HepG2 (cell line): ENCODE measurements around the gene ARL3. TPM values are rescaled to one million over a fixed set of nuclear protein-coding genes. Genes with fewer than 3 reads are reported as not detected.

Experiments used
- CBX2 ChIP-seq, 2 experiments: fragments of 200-600 bp in 1 of 2; sonication (generic); formaldehyde crosslinking in 1 of 2; IDR thresholded peaks; 2 replicates each; pipeline versions ENCODE4 v1.7.0 to v1.8.1; 2018 to 2022; ENCODE audit warnings: low read depth in 2 of 2, low read length in 1 of 2, mild to moderate bottlenecking in 1 of 2, missing genetic modification reagents in 1 of 2
- CHD2 ChIP-seq: IDR thresholded peaks from 2 replicates; pipeline ENCODE4 v1.6.1; 2011; ENCODE audit warnings: low read depth, low read length, improper control_type of control experiment
- EZH2 ChIP-seq: conservative IDR thresholded peaks from 2 replicates; pipeline ENCODE4 v1.6.1; 2012; ENCODE audit warnings: mild to moderate bottlenecking, low read depth, low read length, moderate library complexity
- MEIS1 ChIP-seq: sonication (generic); formaldehyde crosslinking; IDR thresholded peaks from 2 replicates; pipeline ENCODE4 v1.9.0; 2021; ENCODE audit warnings: mild to moderate bottlenecking, missing genetic modification reagents, moderate library complexity, borderline replicate concordance
- NCOA1 ChIP-seq: sonication (generic); formaldehyde crosslinking; IDR thresholded peaks from 2 replicates; pipeline ENCODE4 v1.9.0; 2021; ENCODE audit warnings: missing genetic modification reagents
- NCOA2 ChIP-seq: sonication (generic); formaldehyde crosslinking; IDR thresholded peaks from 2 replicates; pipeline ENCODE4 v1.8.0; 2022; ENCODE audit warnings: inconsistent platforms
- POLR2AphosphoS5 ChIP-seq: IDR thresholded peaks from 2 replicates; pipeline ENCODE4 v1.6.1; 2012; ENCODE audit warnings: low read depth, low read length
- ZEB1 ChIP-seq: IDR thresholded peaks from 2 replicates; pipeline ENCODE4 v1.6.1; 2012; ENCODE audit warnings: mild to moderate bottlenecking, low read depth, inconsistent platforms; ENCODE audit not compliant: insufficient replicate concordance
- ZKSCAN8 ChIP-seq: IDR thresholded peaks from 2 replicates; pipeline ENCODE4 v1.6.1; 2016; ENCODE audit warnings: borderline replicate concordance, missing genetic modification reagents, missing compliant biosample characterization
- ZNF17 ChIP-seq: sonication (generic); formaldehyde crosslinking; IDR thresholded peaks from 2 replicates; pipeline ENCODE4 v1.5.0; 2020; ENCODE audit warnings: mild to moderate bottlenecking, missing genetic modification reagents
- ZNF256 ChIP-seq: sonication (generic); formaldehyde crosslinking; conservative IDR thresholded peaks from 2 replicates; pipeline ENCODE4 v1.4.0; 2020; ENCODE audit warnings: missing genetic modification reagents
- ZNF530 ChIP-seq: sonication (generic); formaldehyde crosslinking; IDR thresholded peaks from 2 replicates; pipeline ENCODE4 v1.5.0; 2020; ENCODE audit warnings: low read depth, mild to moderate bottlenecking, missing genetic modification reagents
- ZSCAN31 ChIP-seq: sonication (generic); formaldehyde crosslinking; IDR thresholded peaks from 2 replicates; pipeline ENCODE4 v1.5.0; 2020; ENCODE audit warnings: low read depth, mild to moderate bottlenecking, missing genetic modification reagents
- polyA plus RNA-seq, 8 experiments: library from polyadenylated mRNA; depleted of rRNA in 3 of 8; stranded (reverse) in 7 of 8; unstranded in 1 of 8; fragments of >200 nt; fragmentation: Illumina TruSeq in 4 of 8; extraction: Trizol in 4 of 8; gene quantifications; 2 replicates each; pipeline versions ENCODE4 v1.2.1 to v1.2.3, GENCODE V29; 2011 to 2016; ENCODE audit warnings: low read depth in 4 of 8, missing spikeins in 1 of 8, mixed read lengths in 1 of 8; ENCODE audit not compliant: insufficient read depth in 1 of 8
- total RNA-seq, 5 experiments: library from RNA; depleted of rRNA; stranded (reverse); fragments of >200 nt; fragmentation: Illumina TruSeq; extraction: Trizol; gene quantifications; 2 replicates each; pipeline ENCODE4 v1.2.3, GENCODE V29; 2016; ENCODE audit warnings: low read depth in 1 of 5
- TF ChIP-seq, protein P1 (sequence below): sonication (generic); formaldehyde crosslinking; IDR thresholded peaks from 2 replicates; pipeline ENCODE4 v1.4.0; 2020; ENCODE audit warnings: low read depth, mild to moderate bottlenecking, missing genetic modification reagents
- TF ChIP-seq, protein P2 (sequence below): sonication (generic); formaldehyde crosslinking; conservative IDR thresholded peaks from 2 replicates; pipeline ENCODE4 v1.8.0; 2022; ENCODE audit warnings: mild to moderate bottlenecking, moderate library complexity, missing genetic modification reagents
- TF ChIP-seq, protein P3 (sequence below): sonication (generic); formaldehyde crosslinking; IDR thresholded peaks from 2 replicates; pipeline ENCODE4 v1.4.0; 2020; ENCODE audit warnings: missing genetic modification reagents
- TF ChIP-seq, protein P4 (sequence below): sonication (generic); formaldehyde crosslinking; IDR thresholded peaks from 2 replicates; pipeline ENCODE4 v1.5.1; 2020; ENCODE audit warnings: mild to moderate bottlenecking, moderate library complexity, missing genetic modification reagents
- TF ChIP-seq, protein P5 (sequence below): sonication (generic); formaldehyde crosslinking; IDR thresholded peaks from 2 replicates; pipeline ENCODE4 v1.5.0; 2020; ENCODE audit warnings: missing genetic modification reagents
- TF ChIP-seq, protein P6 (sequence below): sonication (generic); IDR thresholded peaks from 2 replicates; pipeline ENCODE4 v1.6.1; 2016; ENCODE audit warnings: low read depth, borderline replicate concordance

Gene ARL3
- total and polyA plus RNA-seq, 2 of the 13 experiments (the other 11 are each of a cell fraction or from before 2014, with no cell fraction given) = 5.2 to 6.6 TPM

DNA sequence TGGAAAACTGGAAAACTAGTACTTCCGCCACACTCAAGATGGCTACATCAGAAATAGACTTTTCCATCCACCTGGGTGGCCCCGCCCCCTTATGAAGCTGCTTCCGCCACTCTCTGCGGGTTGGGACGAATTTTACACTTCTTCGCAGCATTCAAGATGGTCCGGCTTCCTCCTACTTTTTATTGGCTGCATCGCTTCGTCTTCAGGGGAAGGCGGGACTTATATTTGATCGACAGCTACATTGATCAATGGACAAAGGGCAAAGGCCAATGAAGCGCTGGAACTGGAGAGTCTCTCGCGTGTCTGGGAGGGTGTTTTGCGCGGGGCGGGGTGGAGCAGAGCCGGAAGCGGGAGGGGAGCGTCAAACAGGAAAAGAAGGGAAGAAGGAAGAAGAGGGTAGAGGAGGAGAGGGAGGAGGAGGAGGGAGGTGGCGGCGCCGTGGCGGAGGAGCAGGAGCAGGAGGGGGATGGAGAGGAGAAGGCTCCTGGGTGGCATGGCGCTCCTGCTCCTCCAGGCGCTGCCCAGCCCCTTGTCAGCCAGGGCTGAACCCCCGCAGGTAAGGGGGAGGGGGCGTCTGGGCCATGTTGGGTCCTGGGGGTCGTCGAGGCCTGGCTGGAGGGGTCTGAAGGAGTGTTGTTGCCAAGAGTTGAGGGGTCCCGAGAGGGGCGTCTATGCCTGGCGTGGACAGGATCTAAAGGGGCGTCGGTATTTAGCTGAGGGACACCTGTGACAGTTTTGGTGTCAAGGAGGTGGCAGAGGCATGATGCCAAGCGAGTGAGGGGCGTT is 29.6 kb upstream of the ARL3 start, which contains the start of gene WBP1L (continued):
- TF ChIP-seq, protein P1, sequence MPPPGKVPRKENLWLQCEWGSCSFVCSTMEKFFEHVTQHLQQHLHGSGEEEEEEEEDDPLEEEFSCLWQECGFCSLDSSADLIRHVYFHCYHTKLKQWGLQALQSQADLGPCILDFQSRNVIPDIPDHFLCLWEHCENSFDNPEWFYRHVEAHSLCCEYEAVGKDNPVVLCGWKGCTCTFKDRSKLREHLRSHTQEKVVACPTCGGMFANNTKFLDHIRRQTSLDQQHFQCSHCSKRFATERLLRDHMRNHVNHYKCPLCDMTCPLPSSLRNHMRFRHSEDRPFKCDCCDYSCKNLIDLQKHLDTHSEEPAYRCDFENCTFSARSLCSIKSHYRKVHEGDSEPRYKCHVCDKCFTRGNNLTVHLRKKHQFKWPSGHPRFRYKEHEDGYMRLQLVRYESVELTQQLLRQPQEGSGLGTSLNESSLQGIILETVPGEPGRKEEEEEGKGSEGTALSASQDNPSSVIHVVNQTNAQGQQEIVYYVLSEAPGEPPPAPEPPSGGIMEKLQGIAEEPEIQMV = no peak
- TF ChIP-seq, protein P2, sequence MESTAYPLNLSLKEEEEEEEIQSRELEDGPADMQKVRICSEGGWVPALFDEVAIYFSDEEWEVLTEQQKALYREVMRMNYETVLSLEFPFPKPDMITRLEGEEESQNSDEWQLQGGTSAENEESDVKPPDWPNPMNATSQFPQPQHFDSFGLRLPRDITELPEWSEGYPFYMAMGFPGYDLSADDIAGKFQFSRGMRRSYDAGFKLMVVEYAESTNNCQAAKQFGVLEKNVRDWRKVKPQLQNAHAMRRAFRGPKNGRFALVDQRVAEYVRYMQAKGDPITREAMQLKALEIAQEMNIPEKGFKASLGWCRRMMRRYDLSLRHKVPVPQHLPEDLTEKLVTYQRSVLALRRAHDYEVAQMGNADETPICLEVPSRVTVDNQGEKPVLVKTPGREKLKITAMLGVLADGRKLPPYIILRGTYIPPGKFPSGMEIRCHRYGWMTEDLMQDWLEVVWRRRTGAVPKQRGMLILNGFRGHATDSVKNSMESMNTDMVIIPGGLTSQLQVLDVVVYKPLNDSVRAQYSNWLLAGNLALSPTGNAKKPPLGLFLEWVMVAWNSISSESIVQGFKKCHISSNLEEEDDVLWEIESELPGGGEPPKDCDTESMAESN (CRISPR knock-in tag) = no peak
- TF ChIP-seq CHD2 = peak; percentile 82
- TF ChIP-seq POLR2AphosphoS5 = peak; percentile 64
- TF ChIP-seq ZNF17 (CRISPR knock-in tag) = no peak
- TF ChIP-seq ZNF256 = no peak
- no peak for TF ChIP-seq MEIS1 (CRISPR knock-in tag)
- 0 out of 2 replicates have a peak, but pooled peaks have one; percentile 23 for TF ChIP-seq NCOA2
- no peak; the same call in 1 of the 2 replicates for TF ChIP-seq ZSCAN31
- 0 out of 2 replicates have a peak, but pooled peaks have one; percentile 31 for TF ChIP-seq NCOA1 (CRISPR knock-in tag)
- TF ChIP-seq, protein P3, sequence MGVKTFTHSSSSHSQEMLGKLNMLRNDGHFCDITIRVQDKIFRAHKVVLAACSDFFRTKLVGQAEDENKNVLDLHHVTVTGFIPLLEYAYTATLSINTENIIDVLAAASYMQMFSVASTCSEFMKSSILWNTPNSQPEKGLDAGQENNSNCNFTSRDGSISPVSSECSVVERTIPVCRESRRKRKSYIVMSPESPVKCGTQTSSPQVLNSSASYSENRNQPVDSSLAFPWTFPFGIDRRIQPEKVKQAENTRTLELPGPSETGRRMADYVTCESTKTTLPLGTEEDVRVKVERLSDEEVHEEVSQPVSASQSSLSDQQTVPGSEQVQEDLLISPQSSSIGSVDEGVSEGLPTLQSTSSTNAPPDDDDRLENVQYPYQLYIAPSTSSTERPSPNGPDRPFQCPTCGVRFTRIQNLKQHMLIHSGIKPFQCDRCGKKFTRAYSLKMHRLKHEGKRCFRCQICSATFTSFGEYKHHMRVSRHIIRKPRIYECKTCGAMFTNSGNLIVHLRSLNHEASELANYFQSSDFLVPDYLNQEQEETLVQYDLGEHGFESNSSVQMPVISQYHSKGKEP = no peak
- TF ChIP-seq, protein P4, sequence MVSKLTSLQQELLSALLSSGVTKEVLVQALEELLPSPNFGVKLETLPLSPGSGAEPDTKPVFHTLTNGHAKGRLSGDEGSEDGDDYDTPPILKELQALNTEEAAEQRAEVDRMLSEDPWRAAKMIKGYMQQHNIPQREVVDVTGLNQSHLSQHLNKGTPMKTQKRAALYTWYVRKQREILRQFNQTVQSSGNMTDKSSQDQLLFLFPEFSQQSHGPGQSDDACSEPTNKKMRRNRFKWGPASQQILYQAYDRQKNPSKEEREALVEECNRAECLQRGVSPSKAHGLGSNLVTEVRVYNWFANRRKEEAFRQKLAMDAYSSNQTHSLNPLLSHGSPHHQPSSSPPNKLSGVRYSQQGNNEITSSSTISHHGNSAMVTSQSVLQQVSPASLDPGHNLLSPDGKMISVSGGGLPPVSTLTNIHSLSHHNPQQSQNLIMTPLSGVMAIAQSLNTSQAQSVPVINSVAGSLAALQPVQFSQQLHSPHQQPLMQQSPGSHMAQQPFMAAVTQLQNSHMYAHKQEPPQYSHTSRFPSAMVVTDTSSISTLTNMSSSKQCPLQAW (CRISPR knock-in tag) = peak; percentile 37; the same call in 1 of the 2 replicates
- no peak; the same call in 1 of the 2 replicates for TF ChIP-seq ZKSCAN8
- no peak for TF ChIP-seq CBX2 (IDR thresholded peaks at IDR 0.05; ENCODE audit: low read depth, low read length)
- no peak for TF ChIP-seq CBX2 (CRISPR knock-in tag; IDR thresholded peaks at IDR 0.05; ENCODE audit: low read depth)
- no peak for TF ChIP-seq ZNF530
- TF ChIP-seq EZH2 = no peak
- TF ChIP-seq, protein P5, sequence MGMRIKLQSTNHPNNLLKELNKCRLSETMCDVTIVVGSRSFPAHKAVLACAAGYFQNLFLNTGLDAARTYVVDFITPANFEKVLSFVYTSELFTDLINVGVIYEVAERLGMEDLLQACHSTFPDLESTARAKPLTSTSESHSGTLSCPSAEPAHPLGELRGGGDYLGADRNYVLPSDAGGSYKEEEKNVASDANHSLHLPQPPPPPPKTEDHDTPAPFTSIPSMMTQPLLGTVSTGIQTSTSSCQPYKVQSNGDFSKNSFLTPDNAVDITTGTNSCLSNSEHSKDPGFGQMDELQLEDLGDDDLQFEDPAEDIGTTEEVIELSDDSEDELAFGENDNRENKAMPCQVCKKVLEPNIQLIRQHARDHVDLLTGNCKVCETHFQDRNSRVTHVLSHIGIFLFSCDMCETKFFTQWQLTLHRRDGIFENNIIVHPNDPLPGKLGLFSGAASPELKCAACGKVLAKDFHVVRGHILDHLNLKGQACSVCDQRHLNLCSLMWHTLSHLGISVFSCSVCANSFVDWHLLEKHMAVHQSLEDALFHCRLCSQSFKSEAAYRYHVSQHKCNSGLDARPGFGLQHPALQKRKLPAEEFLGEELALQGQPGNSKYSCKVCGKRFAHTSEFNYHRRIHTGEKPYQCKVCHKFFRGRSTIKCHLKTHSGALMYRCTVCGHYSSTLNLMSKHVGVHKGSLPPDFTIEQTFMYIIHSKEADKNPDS (CRISPR knock-in tag) = no peak
- TF ChIP-seq, protein P6, sequence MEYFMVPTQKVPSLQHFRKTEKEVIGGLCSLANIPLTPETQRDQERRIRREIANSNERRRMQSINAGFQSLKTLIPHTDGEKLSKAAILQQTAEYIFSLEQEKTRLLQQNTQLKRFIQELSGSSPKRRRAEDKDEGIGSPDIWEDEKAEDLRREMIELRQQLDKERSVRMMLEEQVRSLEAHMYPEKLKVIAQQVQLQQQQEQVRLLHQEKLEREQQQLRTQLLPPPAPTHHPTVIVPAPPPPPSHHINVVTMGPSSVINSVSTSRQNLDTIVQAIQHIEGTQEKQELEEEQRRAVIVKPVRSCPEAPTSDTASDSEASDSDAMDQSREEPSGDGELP = peak; percentile 83
- TF ChIP-seq ZEB1 = no peak
